ENCODE measurements around the gene MAPT.
"Not testable (repeated sequence)": the region's sequence is repeated elsewhere in the genome, so short reads cannot be mapped to it uniquely, and the experiment has no call there.

The MAPT gene

DNA sequence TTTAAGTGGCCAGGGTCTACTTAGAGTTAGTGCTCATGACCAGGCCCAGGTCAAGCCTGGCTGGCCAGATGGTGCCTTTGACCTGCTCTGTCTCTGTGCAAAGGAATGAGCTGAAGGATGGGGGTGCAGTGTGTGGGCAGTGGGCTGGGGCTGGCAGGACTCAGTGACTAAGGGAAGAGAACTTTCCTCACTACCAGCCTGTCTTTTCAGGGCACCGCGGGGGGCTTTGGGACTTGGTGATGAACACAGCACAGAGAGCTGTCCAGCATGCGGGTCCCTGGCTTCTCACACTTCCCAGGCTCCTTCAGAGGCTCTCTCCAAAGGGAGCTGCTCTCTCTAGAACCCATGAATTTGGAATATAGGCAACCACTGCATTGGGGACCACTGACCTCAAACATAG lies 61.7 kb downstream of the MAPT start:
- no peak for DNase-seq

GRCh38 chr17:45956746-45957145 lies 62.4 kb downstream of the MAPT start:
- DNase-seq, result not testable (repeated sequence)

GRCh38 chr17:45958307-45958706 lies 64.0 kb downstream of the MAPT start:
- no peak for DNase-seq

DNA sequence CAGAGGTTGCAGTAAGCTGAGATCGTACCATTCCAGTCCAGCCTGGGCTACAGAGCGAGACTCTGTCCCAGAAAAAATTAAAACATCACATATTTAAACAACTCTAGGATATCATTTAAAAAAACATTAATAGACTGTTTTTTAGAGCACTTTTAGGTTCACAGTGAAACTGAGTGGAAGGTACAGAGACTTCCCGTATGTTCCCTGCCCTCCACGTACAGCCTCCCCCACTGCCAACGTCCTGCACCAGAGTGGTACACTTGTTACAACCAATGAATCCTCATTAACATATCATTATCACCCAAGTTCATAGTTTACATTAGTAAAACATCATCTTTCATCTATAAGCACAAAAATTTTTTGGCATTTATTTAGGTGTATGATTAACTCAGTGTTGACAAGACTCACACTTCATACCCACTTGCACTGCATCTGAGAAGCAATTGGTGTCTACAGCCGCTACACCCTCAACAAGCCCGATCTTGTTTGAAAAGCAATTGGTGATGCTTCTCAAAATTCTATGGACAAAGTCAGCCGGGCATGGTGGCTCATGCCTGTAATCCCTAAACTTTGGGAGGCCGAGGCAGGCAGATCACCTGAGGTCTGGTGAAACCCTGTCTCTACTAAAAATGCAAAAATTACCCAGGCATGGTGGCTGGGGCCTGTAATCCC lies 64.8 kb downstream of the MAPT start:
- DNase-seq, result no peak

GRCh38 chr17:45960311-45960710 lies 66.0 kb downstream of the MAPT start:
- no peak for DNase-seq

- DNase-seq, result no peak
These were observed 66.9 kb downstream of the MAPT start for GRCh38 chr17:45961206-45961605.

- DNase-seq, result no peak
These were observed 68.0 kb downstream of the MAPT start for GRCh38 chr17:45962221-45962972.

DNA sequence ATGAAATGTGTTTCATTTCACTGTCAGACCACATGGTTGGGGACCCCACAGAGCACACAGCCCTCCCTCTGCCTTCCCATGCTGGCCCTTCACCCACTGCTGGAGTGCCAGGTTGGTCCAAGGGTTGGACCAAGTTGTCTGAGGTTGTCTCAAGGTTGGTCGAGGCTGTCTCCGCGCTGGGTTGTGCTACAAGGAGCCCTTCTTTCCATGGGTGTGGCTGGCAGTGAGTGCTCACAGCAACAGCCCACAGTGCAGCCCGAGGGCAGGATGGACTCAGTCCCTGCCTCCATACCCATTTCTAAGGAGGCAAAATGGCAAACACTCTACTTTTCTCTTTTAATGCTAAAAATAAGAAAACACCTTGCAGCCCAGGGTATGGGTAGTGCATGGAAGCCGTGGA lies 68.9 kb downstream of the MAPT start:
- DNase-seq, result no peak

DNA sequence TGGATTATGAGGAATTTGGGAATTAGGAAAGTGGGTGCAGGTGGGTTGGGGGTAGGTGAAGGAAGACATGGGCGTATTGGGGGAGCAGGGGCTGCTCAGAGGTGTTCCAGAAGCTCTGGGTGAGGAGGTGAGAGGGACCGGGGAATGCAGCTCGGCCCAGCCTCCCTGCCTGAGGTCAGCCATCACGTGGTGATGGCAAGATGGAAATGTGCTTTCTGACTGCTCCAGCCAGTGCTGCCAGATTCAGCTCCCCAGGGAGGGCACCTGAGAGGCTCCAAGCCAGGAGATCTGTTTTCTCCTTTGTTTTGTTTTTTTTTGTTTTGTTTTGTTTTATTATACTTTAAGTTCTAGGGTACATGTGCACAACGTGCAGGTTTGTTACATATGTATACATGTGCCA lies 69.5 kb downstream of the MAPT start:
- DNase-seq, result no peak

- no peak for DNase-seq
These were observed 70.3 kb downstream of the MAPT start for GRCh38 chr17:45964634-45965033.

DNA sequence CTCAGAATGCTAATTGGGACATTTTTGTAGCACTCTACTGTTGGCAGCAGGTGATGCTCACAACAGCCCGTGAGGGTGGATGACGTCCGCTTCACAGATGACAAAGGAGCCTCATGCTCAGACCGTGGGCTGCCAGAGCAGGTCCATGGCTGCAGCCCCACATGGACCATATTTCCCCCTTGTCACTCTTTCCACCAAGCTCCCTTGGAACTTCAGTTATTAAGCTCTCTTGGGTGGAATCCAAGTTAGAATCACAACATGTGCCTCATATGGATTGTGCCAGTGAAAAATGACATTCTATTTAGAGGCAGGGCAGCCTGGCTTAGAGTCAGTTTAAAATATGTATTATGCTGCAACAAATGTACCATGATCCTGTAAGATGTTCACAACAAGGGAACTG lies 71.5 kb downstream of the MAPT start:
- no peak for DNase-seq

DNA sequence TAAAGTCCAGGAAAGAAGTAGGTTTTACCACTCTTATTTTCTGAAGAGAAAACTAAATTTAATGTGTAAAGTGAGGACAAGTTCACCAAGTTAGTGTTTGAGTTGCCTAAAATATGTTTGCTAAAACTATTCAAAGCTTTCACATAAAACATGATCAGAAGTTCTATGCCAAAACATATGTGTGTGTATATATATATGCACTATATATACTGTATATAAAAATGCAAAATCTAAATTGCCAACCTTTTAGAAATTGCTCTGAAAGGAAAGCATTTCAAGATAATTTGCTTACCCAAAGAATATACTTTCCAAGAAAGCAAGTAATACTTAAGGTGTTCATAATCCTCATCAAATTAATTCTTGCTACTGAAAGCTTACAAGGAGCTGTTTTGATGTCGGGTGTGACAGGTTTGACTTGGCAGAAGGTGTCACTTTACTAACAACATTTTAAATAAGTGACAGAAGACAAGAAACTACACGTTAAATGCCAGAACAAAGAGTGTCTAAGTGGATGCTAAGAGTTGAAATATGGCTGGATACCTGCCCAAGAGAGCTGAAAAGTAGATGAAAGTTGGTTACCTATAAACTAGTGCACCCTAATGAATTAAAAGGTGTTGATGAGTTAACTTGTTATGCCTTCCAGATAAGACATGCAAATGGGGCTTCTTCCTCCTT lies 72.4 kb downstream of the MAPT start:
- no peak for DNase-seq

DNA sequence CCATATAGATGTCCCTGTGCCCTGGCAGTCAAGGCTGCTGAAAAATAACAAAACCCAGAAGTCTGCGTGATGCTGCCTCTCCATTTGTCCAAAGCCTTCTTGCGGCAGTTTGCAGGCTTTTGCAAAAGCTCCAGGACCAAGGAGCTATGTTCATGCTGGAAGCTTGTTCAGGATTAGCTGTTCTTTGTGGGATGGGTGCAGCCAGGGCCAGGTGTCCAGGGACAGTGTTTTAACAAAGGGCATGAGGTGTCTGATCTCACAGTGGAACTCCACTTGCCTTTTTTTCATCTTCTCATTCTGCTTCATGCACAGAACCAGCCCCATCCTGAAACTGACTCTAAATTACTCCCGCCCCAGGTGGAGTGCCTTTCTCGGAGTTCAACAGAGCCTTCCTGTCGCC lies 73.0 kb downstream of the MAPT start:
- no peak for DNase-seq

- no peak for DNase-seq
These were observed 74.4 kb downstream of the MAPT start for GRCh38 chr17:45968732-45969131.

DNA sequence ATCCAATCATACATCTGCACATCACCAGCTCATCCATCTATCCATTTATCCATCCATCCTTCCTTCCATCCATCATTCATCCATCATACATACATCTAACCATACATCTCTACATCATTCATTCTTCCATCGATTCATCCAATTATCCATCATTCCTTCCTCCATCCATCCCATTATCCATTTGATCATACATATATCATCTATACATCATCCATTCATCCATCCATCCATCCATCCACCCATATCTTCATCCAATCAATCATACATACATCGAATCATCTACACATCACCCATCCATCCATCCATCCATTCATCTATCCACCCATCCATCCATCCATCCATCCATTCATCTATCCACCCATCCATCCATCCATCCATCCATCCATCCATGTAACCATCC lies 75.4 kb downstream of the MAPT start:
- no peak for DNase-seq

DNA sequence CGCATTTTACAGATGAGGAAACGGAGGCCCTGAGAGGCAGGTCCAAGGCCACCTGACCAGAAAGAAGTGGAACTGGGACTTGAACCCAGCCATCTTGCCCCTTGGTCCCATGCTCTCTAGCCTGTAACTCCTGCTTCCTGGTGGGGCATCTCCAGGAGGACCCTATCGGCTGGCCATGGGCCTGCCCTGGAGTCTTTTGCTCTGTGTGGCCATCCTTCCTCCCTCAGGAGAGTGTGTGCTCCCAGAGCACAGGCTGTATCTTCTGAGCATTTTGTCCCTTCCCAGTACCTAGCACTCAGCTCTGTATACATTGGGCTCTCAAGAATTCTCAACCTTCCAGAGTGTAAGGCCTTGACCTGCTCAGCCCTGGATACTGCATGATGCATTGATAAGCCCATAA lies 76.3 kb downstream of the MAPT start:
- DNase-seq, result no peak

DNA sequence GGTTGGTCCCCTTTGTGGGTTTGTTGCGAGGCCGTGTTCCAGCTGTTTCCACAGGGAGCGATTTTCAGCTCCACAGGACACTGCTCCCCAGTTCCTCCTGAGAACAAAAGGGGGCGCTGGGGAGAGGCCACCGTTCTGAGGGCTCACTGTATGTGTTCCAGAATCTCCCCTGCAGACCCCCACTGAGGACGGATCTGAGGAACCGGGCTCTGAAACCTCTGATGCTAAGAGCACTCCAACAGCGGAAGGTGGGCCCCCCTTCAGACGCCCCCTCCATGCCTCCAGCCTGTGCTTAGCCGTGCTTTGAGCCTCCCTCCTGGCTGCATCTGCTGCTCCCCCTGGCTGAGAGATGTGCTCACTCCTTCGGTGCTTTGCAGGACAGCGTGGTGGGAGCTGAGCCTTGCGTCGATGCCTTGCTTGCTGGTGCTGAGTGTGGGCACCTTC lies 77.4 kb downstream of the MAPT start:
- DNase-seq, result no peak

GRCh38 chr17:45972531-45972930 lies 78.2 kb downstream of the MAPT start:
- DNase-seq, result no peak

- no peak for DNase-seq
These were observed 78.9 kb downstream of the MAPT start for GRCh38 chr17:45973099-45973780.

DNA sequence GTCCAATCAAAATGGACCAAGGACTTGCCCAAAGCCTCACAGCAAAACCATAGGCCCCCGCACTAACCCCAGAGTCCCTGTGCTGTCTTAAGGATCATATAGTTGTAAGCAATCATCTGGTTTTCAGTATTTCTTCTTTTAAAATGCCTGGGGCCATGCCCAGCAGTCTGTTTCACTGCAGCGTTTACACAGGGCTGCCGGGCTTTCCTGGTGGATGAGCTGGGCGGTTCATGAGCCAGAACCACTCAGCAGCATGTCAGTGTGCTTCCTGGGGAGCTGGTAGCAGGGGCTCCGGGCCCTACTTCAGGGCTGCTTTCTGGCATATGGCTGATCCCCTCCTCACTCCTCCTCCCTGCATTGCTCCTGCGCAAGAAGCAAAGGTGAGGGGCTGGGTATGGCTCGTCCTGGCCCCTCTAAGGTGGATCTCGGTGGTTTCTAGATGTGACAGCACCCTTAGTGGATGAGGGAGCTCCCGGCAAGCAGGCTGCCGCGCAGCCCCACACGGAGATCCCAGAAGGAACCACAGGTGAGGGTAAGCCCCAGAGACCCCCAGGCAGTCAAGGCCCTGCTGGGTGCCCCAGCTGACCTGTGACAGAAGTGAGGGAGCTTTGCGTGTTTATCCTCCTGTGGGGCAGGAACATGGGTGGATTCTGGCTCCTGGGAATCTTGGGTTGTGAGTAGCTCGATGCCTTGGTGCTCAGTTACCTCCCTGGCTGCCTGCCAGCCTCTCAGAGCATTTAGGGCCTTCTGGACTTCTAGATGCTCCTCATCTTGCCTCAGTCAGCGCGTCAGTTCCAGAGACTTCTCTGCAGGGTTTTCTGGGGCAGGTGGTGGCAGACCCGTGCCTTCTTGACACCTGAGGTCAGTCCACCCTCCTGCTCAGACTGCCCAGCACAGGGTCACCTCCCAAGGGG lies 79.8 kb downstream of the MAPT start:
- no peak for DNase-seq

DNA sequence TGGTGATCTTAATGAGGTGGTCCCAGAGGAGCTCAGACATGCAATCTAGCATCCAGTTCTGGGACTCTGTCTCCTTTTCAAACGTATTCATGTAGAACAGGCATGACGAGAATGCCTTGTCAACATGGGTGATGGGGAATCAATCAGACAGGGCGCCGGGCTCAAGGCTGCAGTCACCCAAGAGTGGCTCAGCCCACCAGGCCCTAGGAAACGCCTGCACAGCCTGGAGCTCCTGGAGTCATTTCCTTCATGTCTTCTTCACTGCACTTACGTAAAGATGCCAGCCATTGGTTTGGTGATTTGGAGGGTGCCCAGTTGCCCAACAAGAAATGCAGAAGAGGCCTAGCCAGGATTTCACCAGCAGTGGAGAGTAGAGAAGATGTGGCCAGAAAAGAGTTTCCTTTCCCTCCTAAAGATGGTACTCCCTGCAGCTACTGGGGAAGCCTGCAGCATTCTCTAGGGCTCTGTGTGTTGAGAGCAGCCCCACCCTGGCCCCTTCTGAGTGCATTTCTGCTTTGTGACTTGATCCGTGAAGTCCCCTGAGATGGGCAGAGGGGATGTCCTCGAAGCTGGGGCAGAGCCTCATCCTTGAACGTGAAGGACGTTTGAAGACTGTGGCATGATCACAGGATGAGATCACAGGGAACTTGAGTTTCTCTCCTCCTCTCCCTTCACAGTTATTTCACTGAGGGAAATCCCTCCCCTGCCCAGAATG lies 80.7 kb downstream of the MAPT start:
- DNase-seq, result no peak
